K562 (cell line): Measurements from ENCODE around the gene SCN2B. TPM values are rescaled to one million over a fixed set of nuclear protein-coding genes. Genes with fewer than 3 reads are reported as not detected.

ENCODE experiments used
- ATAC-seq: fragments of 200-7000 bp; cut with Tn5 transposase; 3 replicates; pipeline ENCODE4 v1.9.1; 2020; ENCODE audit warnings: moderate library complexity
- BruUV-seq: library from RNA; stranded (reverse); fragments of 400-500 nt; replicated peaks from 2 replicates; lab custom pipeline; 2021; lab: Mats Ljungman, UMichigan
- CTCF ChIA-PET: fragments of 300-600 bp; formaldehyde crosslinking; extraction: SDS; loops from one replicate; lab custom pipeline; 2021; ENCODE audit warnings: low intra/inter-chr PET ratio; lab: Yijun Ruan, JAX
- POLR2A ChIA-PET: fragments of 300-600, 350-650 bp; sonication (Branson Sonifier 250); formaldehyde crosslinking; extraction: SDS; loops from one replicate; lab custom pipeline; 2021; ENCODE audit warnings: antibody characterized with exemption, inconsistent platforms; lab: Yijun Ruan, JAX
- DNase-seq, 4 experiments: peaks; one replicate each; pipeline versions ENCODE4 v3.0.0 to v3.0.0-alpha.2; 2011 to 2018; ENCODE audit warnings: low spot score in 3 of 4, mixed read lengths in 3 of 4; ENCODE audit errors: extremely low read depth in 1 of 4
- FAIRE-seq: peaks from 2 replicates; lab custom pipeline; 2011; peaks lifted over from hg19 to GRCh38; lab: Jason Lieb, UNC
- H2AFZ ChIP-seq: 2 replicates; pipeline ENCODE4 v1.6.0; 2011; ENCODE audit warnings: low read depth, low read length, control low read depth, inconsistent platforms
- H3K27ac ChIP-seq: fragments of 200-600 bp; 3 replicates; pipeline ENCODE4 v1.8.0; 2011; ENCODE audit warnings: low read depth, mild to moderate bottlenecking, control low read depth, inconsistent platforms, low read length, moderate library complexity, mixed read lengths; ENCODE audit errors: extremely low read depth
- H3K27me3 ChIP-seq, 2 experiments: fragments of 300-600 bp in 1 of 2; 2 replicates in 1 of 2; 3 replicates in 1 of 2; pipeline versions ENCODE4 v1.6.0 to v1.8.0; 2011; ENCODE audit warnings: inconsistent platforms in 2 of 2, low read length in 2 of 2, mild to moderate bottlenecking in 1 of 2, mixed read lengths in 1 of 2, moderate library complexity in 1 of 2; ENCODE audit not compliant: control insufficient read depth in 2 of 2, insufficient read depth in 2 of 2
- H3K36me3 ChIP-seq: fragments of 300-600 bp; 3 replicates; pipeline ENCODE4 v1.8.0; 2011; ENCODE audit warnings: mild to moderate bottlenecking, low read length, inconsistent platforms; ENCODE audit not compliant: control insufficient read depth, insufficient read depth
- H3K4me1 ChIP-seq, 2 experiments: fragments of 200-600 bp in 1 of 2; replicated peaks in 1 of 2; 2 replicates in 1 of 2; 3 replicates in 1 of 2; pipeline versions ENCODE4 v1.5.1 to v1.8.0; 2011; ENCODE audit warnings: inconsistent platforms in 2 of 2, low read length in 2 of 2, mild to moderate bottlenecking in 1 of 2, mixed read lengths in 1 of 2, moderate library complexity in 1 of 2; ENCODE audit not compliant: control insufficient read depth in 2 of 2, insufficient read depth in 2 of 2
- H3K4me2 ChIP-seq: 2 replicates; pipeline ENCODE4 v1.6.1; 2011; ENCODE audit warnings: low read length, control low read depth, inconsistent platforms, mixed read lengths; ENCODE audit not compliant: insufficient read depth
- H3K4me3 ChIP-seq: fragments of 200-600 bp; sonication (generic), shearing (Covaris generic); 2 replicates; pipeline ENCODE4 v1.5.1; 2016; ENCODE audit warnings: control low read depth, inconsistent platforms
- H3K79me2 ChIP-seq: fragments of 200-600 bp; 3 replicates; pipeline ENCODE4 v1.8.0; 2011; ENCODE audit warnings: low read length, inconsistent platforms; ENCODE audit not compliant: control insufficient read depth, insufficient read depth
- H3K9ac ChIP-seq, 2 experiments: 2 replicates each; pipeline versions ENCODE4 v1.6.0 to v1.6.1; 2011; ENCODE audit warnings: low read depth in 2 of 2, low read length in 2 of 2, control low read depth in 1 of 2, inconsistent platforms in 1 of 2, mild to moderate bottlenecking in 1 of 2, mixed read lengths in 1 of 2; ENCODE audit not compliant: insufficient read depth in 1 of 2
- H3K9me1 ChIP-seq: one replicate; pipeline ENCODE4 v1.6.0; 2011; ENCODE audit warnings: inconsistent platforms, mild to moderate bottlenecking, low read length, moderate library complexity; ENCODE audit not compliant: control insufficient read depth, insufficient read depth
- H3K9me3 ChIP-seq: replicated peaks from 2 replicates; pipeline ENCODE4 v1.5.1; 2011; ENCODE audit warnings: low read depth, low read length, inconsistent platforms; ENCODE audit not compliant: control insufficient read depth, insufficient read depth
- H4K20me1 ChIP-seq: replicated peaks from 2 replicates; pipeline ENCODE4 v1.6.1; 2011; ENCODE audit warnings: low read length, inconsistent platforms, mixed read lengths; ENCODE audit not compliant: control insufficient read depth, insufficient read depth
- ARID3B ChIP-seq: fragments of 250-450 bp; sonication (Bioruptor Pico); IDR thresholded peaks from 2 replicates; pipeline ENCODE4 v1.4.0; 2020; ENCODE audit warnings: borderline replicate concordance
- BRF1 ChIP-seq: IDR thresholded peaks from 3 replicates; pipeline ENCODE4 v1.6.1; 2011; ENCODE audit warnings: borderline replicate concordance, mild to moderate bottlenecking; ENCODE audit not compliant: insufficient read length; ENCODE audit errors: extremely low read depth
- CBFA2T3 ChIP-seq: fragments of 450-650 bp; IDR thresholded peaks from 2 replicates; pipeline ENCODE4 v1.6.1; 2017
- DNMT1 ChIP-seq: fragments of 450-650 bp; IDR thresholded peaks from 2 replicates; pipeline ENCODE4 v1.6.1; 2016; ENCODE audit warnings: antibody characterized with exemption, mild to moderate bottlenecking
- KLF16 ChIP-seq: IDR thresholded peaks from 2 replicates; pipeline ENCODE4 v1.6.1; 2016; ENCODE audit warnings: antibody characterized with exemption
- LARP7 ChIP-seq: fragments of 450-650 bp; IDR thresholded peaks from 2 replicates; pipeline ENCODE4 v1.6.1; 2016
- NCOA1 ChIP-seq: fragments of 450-650 bp; IDR thresholded peaks from 2 replicates; pipeline ENCODE4 v1.6.1; 2016; ENCODE audit warnings: low read depth
- NCOA6 ChIP-seq: fragments of 450-650 bp; IDR thresholded peaks from 2 replicates; pipeline ENCODE4 v1.6.1; 2017; ENCODE audit warnings: mild to moderate bottlenecking
- POLR2G ChIP-seq: fragments of 200-400 bp; formaldehyde crosslinking; IDR thresholded peaks from 2 replicates; pipeline ENCODE4 v1.6.1; 2017; ENCODE audit warnings: low read depth, mild to moderate bottlenecking, antibody characterized with exemption, low read length, moderate library complexity
- PTRF ChIP-seq: fragments of 450-650 bp; IDR thresholded peaks from 2 replicates; pipeline ENCODE4 v1.6.1; 2016; ENCODE audit warnings: mild to moderate bottlenecking, missing genetic modification characterization, missing compliant biosample characterization
- TRIM28 ChIP-seq: fragments of 450-650 bp; IDR thresholded peaks from 2 replicates; pipeline ENCODE4 v1.6.1; 2017
- U2AF2 ChIP-seq: fragments of 200-400 bp; formaldehyde crosslinking; optimal IDR thresholded peaks from 2 replicates; pipeline ENCODE3; 2017; ENCODE audit warnings: low read depth, mild to moderate bottlenecking, low read length
- ZFP30 ChIP-seq: fragments of 250-450 bp; sonication (Bioruptor Pico); IDR thresholded peaks from 2 replicates; pipeline ENCODE4 v1.8.0; 2022; ENCODE audit warnings: moderate library complexity, mild to moderate bottlenecking, inconsistent platforms, borderline replicate concordance
- ZNF318 ChIP-seq, 2 experiments: fragments of 450-650 bp; IDR thresholded peaks; 2 replicates each; pipeline ENCODE4 v1.6.1; 2016; ENCODE audit warnings: mild to moderate bottlenecking in 2 of 2, borderline replicate concordance in 1 of 2, low read depth in 1 of 2, moderate library complexity in 1 of 2
- ZNF696 ChIP-seq: fragments of 250-450 bp; sonication (Bioruptor Pico); conservative IDR thresholded peaks from 2 replicates; pipeline ENCODE4 v1.4.0; 2020; ENCODE audit warnings: mild to moderate bottlenecking, moderate library complexity
- ZSCAN32 ChIP-seq: fragments of 450-650 bp; formaldehyde crosslinking; IDR thresholded peaks from 2 replicates; pipeline ENCODE4 v1.4.0; 2020; ENCODE audit warnings: mild to moderate bottlenecking, moderate library complexity
- WGBS: fragments of 100-300 bp; shearing (Covaris generic); methylation state at CpG from one replicate; pipeline ENCODE4 v1.1.6; 2016; ENCODE audit warnings: low coverage, mixed read lengths; ENCODE audit not compliant: insufficient coverage; ENCODE audit errors: missing lambda C conversion rate; 5-methylcytosine and 5-hydroxymethylcytosine counted together
- in situ Hi-C: fragments of 300-500 bp; cut with MboI; formaldehyde crosslinking; loops from 4 replicates; pipeline ENCODE4 v1.15.0; 2018; ENCODE audit warnings: inconsistent platforms, mixed read lengths
- intact Hi-C: fragments of 100-400 bp; cut with micrococcal nuclease; formaldehyde crosslinking; loops from 2 replicates; pipeline ENCODE4 v1.14.2; 2022
- polyA plus RNA-seq, 8 experiments: library from polyadenylated mRNA; depleted of rRNA in 4 of 8; stranded (reverse) in 5 of 8; unstranded in 3 of 8; fragments of >200 nt; fragmentation: Nextera tagmentation in 2 of 8; fragmentation: Illumina TruSeq in 1 of 8; extraction: Ambion mirVana in 2 of 8; extraction: Trizol in 1 of 8; gene quantifications; 2 replicates each; pipeline versions ENCODE4 v1.2.1 to v1.2.3, GENCODE V29; 2011 to 2014; ENCODE audit warnings: inconsistent platforms in 1 of 8, missing spikeins in 1 of 8
- total RNA-seq, 7 experiments: library from RNA; depleted of rRNA in 6 of 7; stranded (reverse); fragments of >200 nt in 6 of 7; fragmentation: Illumina TruSeq in 2 of 7; extraction: Trizol in 2 of 7; gene quantifications; 2 replicates each; pipeline versions ENCODE4 v1.2.1 to v1.2.3, GENCODE V29; 2011 to 2021; ENCODE audit warnings: low replicate concordance in 1 of 7

SCN2B gene
- total and polyA plus RNA-seq, 9 of the 15 experiments (the other 6 are each of a cell fraction or from before 2014, with no cell fraction given) = not detected

DNA sequence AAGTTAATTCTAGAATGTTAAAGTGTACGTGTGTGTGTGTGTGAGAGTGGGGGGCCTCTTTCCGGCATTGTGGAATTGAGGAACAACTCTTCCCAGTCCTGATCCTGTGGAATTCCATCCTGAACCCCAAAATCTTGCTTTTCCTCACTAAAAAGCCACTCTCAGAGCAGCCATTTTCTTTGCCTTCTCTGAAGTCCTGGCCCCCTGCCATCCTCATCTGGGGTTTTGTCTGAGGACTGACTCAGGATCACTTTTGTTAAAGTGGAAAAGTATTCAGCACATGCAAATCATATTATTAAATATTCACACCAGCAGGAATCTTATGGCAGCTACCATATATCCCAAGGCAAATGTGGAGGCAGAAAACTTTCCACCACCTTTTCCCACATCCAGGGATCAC, 27.6 kb downstream of the SCN2B start:
- intact Hi-C loops (no loop called here), in situ Hi-C loops (no loop called here)
- no peaks in the 10 kb centered on the region for H3K79me2 ChIP-seq
- H4K20me1 ChIP-seq = no peaks in the 10 kb centered on the region
- no TSS peak for BruUV-seq
- CTCF ChIA-PET = interaction anchor here (0.8 kb wide), 1 partner anchor 23 kb away, joined by 3 read pairs; no protein-coding TSS in a partner anchor
- H3K4me1 ChIP-seq = peaks cover 0 to 23% of the 10 kb centered on the region in 2 experiments; a peak in 3 of 5 replicates
- WGBS = 6% methylated on average over 2 of the region's 2 CpGs
- FAIRE-seq (no peak), DNase-seq (no peak), ATAC-seq (no peak)
- no peak overlapping the region for H3K4me2 ChIP-seq
- H3K9me3 ChIP-seq = no peaks in the 10 kb centered on the region
- H3K27ac ChIP-seq = no peak overlapping the region
- H3K9me1 ChIP-seq = no peaks in the 10 kb centered on the region
- POLR2A ChIA-PET = interaction anchor here (0.6 kb wide), 1 partner anchor 66 kb away, joined by 4 read pairs; no protein-coding TSS in a partner anchor
- no peak overlapping the region for H2AFZ ChIP-seq
- no peak overlapping the region for H3K9ac ChIP-seq
- H3K4me3 ChIP-seq = no peak overlapping the region
- H3K36me3 ChIP-seq = no peaks in the 10 kb centered on the region
- H3K27me3 ChIP-seq = peaks cover 27 to 78% of the 10 kb centered on the region in 2 experiments; a peak in 4 of 5 replicates
- no peak for TF ChIP-seq ZSCAN32 (CRISPR knock-in tag)
- TF ChIP-seq DNMT1 = no peak
- TF ChIP-seq POLR2G = no peak
- TF ChIP-seq U2AF2 = no peak
- no peak for TF ChIP-seq ZFP30 (CRISPR knock-in tag)
- TF ChIP-seq LARP7 = no peak
- no peak for TF ChIP-seq PTRF (tag)
- no peak for TF ChIP-seq ARID3B
- no peak for TF ChIP-seq BRF1
- TF ChIP-seq ZNF318 (IDR thresholded peaks at IDR 0.05; ENCODE audit: borderline replicate concordance in 1 of 2, low read depth in 1 of 2) = no peak
- no peak for TF ChIP-seq NCOA1
- no peak for TF ChIP-seq KLF16
- no peak for TF ChIP-seq CBFA2T3
- no peak for TF ChIP-seq TRIM28
- no peak for TF ChIP-seq ZNF696
- TF ChIP-seq NCOA6 = no peak
